Right lobe of liver (tissue), 6 donors: ENCODE measurements around the gene NRCAM. TPM values are rescaled to one million over a fixed set of nuclear protein-coding genes. Genes with fewer than 3 reads are reported as not detected.
"Not testable (repeated sequence)": the region's sequence is repeated elsewhere in the genome, so short reads cannot be mapped to it uniquely, and the experiment has no call there.

Source experiments
- ATAC-seq, 4 donors: fragments of 200-7000 bp; cut with Tn5 transposase; one replicate each; pipeline ENCODE4 v1.9.1; 2020; ENCODE audit warnings: mild to moderate bottlenecking in 4 of 4, moderate library complexity in 4 of 4
- DNase-seq, 3 donors: peaks; one replicate each; pipeline ENCODE4 v3.0.0-alpha.2; 2020
- H3K27ac ChIP-seq, 3 donors: fragments of 200-600 bp; one replicate each; pipeline ENCODE4 v1.8.0; 2022
- H3K27me3 ChIP-seq, 2 donors: fragments of 200-600 bp; one replicate each; pipeline ENCODE4 v1.8.0; 2022
- H3K36me3 ChIP-seq, 4 donors: fragments of 200-600 bp; sonication (generic) in 1 of 4; one replicate each; pipeline versions ENCODE4 v1.5.1 to v1.8.0; 2017 to 2022; ENCODE audit warnings: control low read depth in 1 of 4
- H3K4me1 ChIP-seq, 4 donors: fragments of 200-600 bp; sonication (generic) in 1 of 4; one replicate each; pipeline versions ENCODE4 v1.5.1 to v1.8.0; 2017 to 2022; ENCODE audit warnings: control low read depth in 1 of 4
- H3K4me3 ChIP-seq, 3 donors: fragments of 200-600 bp; one replicate each; pipeline ENCODE4 v1.8.0; 2022
- H3K9me3 ChIP-seq, 4 donors: fragments of 200-600 bp; sonication (generic) in 1 of 4; one replicate each; pipeline versions ENCODE4 v1.5.1 to v1.8.0; 2017 to 2022; ENCODE audit warnings: control low read depth in 1 of 4
- CTCF ChIP-seq, 4 donors: fragments of 200-600 bp in 3 of 4; fragments of 450-650 bp in 1 of 4; IDR thresholded peaks; one replicate each; pipeline versions ENCODE4 v1.5.1 to v1.8.0; 2016 to 2022; ENCODE audit warnings: antibody characterized with exemption in 4 of 4, mild to moderate bottlenecking in 2 of 4
- POLR2A ChIP-seq: fragments of 450-650 bp; IDR thresholded peaks from one replicate; pipeline ENCODE4 v1.6.1; 2017; ENCODE audit warnings: antibody characterized with exemption, mild to moderate bottlenecking
- WGBS: methylation state at CpG from one replicate; pipeline ENCODE4 v1.1.6; 2018; ENCODE audit warnings: low coverage, low lambda C conversion rate; ENCODE audit not compliant: insufficient coverage; ENCODE audit errors: missing lambda C conversion rate; 5-methylcytosine and 5-hydroxymethylcytosine counted together
- intact Hi-C, 2 donors: fragments of 100-400 bp; cut with DNase I; formaldehyde crosslinking; loops; one replicate each; pipeline versions ENCODE4 v1.11.2 to v1.14.1; 2022
- total RNA-seq, 6 experiments: library from RNA; depleted of rRNA in 2 of 6; stranded (reverse); fragments of >200 nt in 2 of 6; fragmentation: NEBNext Ultra II Directional in 3 of 6; extraction: Animal tissue kit (Norgen Biotek cat#: 25700) in 3 of 6; gene quantifications; one replicate each; pipeline versions ENCODE4 v1.1.0 to v1.2.4, GENCODE V29; 2016 to 2023
- donor health status: DM: no; HTN: yes; CAD: no.
- donor health status: DM: no; HTN: no; CAD: no.
- donor health status: DM: no; HTN: no; CAD: no.
- donor health status: DM: no; HTN: yes; CAD: no.
- donor health status: DM: no; HTN: yes; CAD: no.

NRCAM gene
- total RNA-seq, 6 experiments from 2014 or later, result 0.16 to 1.9 (median 0.27) TPM

- DNase-seq (no peak), ATAC-seq (no peak)
- TF ChIP-seq CTCF (IDR thresholded peaks at IDR 0.05) (no peak), POLR2A (no peak)
- Histone ChIP-seq H3K27me3 (no peaks in the 10 kb centered on the region), H3K36me3 (no peaks in the 10 kb centered on the region), H3K4me1 (no peaks in the 10 kb centered on the region), H3K4me3 (no peak overlapping the region), H3K9me3 (no peaks in the 10 kb centered on the region), H3K27ac (no peak overlapping the region)
- intact Hi-C loops, result no loop called here
- 56% methylated on average over 3 of the region's 9 CpGs for WGBS
These were observed 115.3 kb downstream of the NRCAM start for GRCh38 chr7:108340856-108341411.

- H3K27ac ChIP-seq, H3K36me3 ChIP-seq, intact Hi-C loops, H3K9me3 ChIP-seq, H3K27me3 ChIP-seq, H3K4me3 ChIP-seq, H3K4me1 ChIP-seq, ATAC-seq, DNase-seq: not testable (repeated sequence)
- WGBS, result 66% methylated on average over 6 of the region's 6 CpGs
These were observed 115.8 kb downstream of the NRCAM start for GRCh38 chr7:108340406-108340805.

GRCh38 chr7:108335269-108335918, 120.8 kb downstream of the NRCAM start:
- intact Hi-C loops, result no loop called here
- Histone ChIP-seq H3K4me3 (no peak overlapping the region), H3K27ac (no peak overlapping the region), H3K36me3 (no peaks in the 10 kb centered on the region), H3K27me3 (no peaks in the 10 kb centered on the region), H3K4me1 (no peaks in the 10 kb centered on the region), H3K9me3 (no peaks in the 10 kb centered on the region)
- no peak for TF ChIP-seq CTCF (IDR thresholded peaks at IDR 0.05)
- TF ChIP-seq POLR2A, result no peak
- DNase-seq (no peak), ATAC-seq (no peak)
- 32% methylated on average over 1 of the region's 1 CpG for WGBS

- no peak for ATAC-seq
- Histone ChIP-seq H3K36me3 (no peaks in the 10 kb centered on the region), H3K27me3 (no peaks in the 10 kb centered on the region), H3K4me1 (no peaks in the 10 kb centered on the region), H3K4me3 (no peak overlapping the region), H3K9me3 (no peaks in the 10 kb centered on the region), H3K27ac (no peak overlapping the region)
- no peak for DNase-seq
- 63% methylated on average over 3 of the region's 3 CpGs for WGBS
- intact Hi-C loops, result no loop called here
- TF ChIP-seq CTCF (IDR thresholded peaks at IDR 0.05) (no peak), POLR2A (no peak)
These were observed 123.3 kb downstream of the NRCAM start for GRCh38 chr7:108332937-108333336.

GRCh38 chr7:108331971-108332370, 124.3 kb downstream of the NRCAM start:
- Histone ChIP-seq H3K36me3 (no peaks in the 10 kb centered on the region), H3K4me3 (no peak overlapping the region), H3K27ac (no peak overlapping the region), H3K27me3 (no peaks in the 10 kb centered on the region), H3K4me1 (no peaks in the 10 kb centered on the region), H3K9me3 (no peaks in the 10 kb centered on the region)
- intact Hi-C loops, result no loop called here
- no peak for TF ChIP-seq POLR2A
- TF ChIP-seq CTCF (IDR thresholded peaks at IDR 0.05), result no peak
- ATAC-seq (no peak), DNase-seq (no peak)
- 50% methylated on average over 1 of the region's 1 CpG for WGBS
